RPMI8226 (cell line): Measurements from ENCODE around the gene ITGB8.

Experiments
- DNase-seq: peaks from one replicate; pipeline ENCODE4 v3.0.0-alpha.2; 2015

Gene ITGB8

GRCh38 chr7:20310963-20311742 is 19.5 kb upstream of the ITGB8 start:
- peak; percentile 60 for DNase-seq

GRCh38 chr7:20311743-20312042 is 19.0 kb upstream of the ITGB8 start:
- no peak for DNase-seq

- DNase-seq, result no peak
These were observed 18.1 kb upstream of the ITGB8 start for GRCh38 chr7:20312562-20312961.

- DNase-seq, result no peak
These were observed 17.1 kb upstream of the ITGB8 start for GRCh38 chr7:20313626-20314025.

GRCh38 chr7:20314198-20314597 is 16.5 kb upstream of the ITGB8 start:
- DNase-seq, result no peak

- no peak for DNase-seq
These were observed 14.0 kb upstream of the ITGB8 start for GRCh38 chr7:20316706-20317105.

GRCh38 chr7:20317413-20317812 is 13.3 kb upstream of the ITGB8 start:
- no peak for DNase-seq

GRCh38 chr7:20318933-20319332 is 11.8 kb upstream of the ITGB8 start:
- no peak for DNase-seq

GRCh38 chr7:20320322-20320721 is 10.4 kb upstream of the ITGB8 start:
- no peak for DNase-seq

- no peak for DNase-seq
These were observed 9.9 kb upstream of the ITGB8 start for GRCh38 chr7:20320786-20321185.

- DNase-seq, result no peak
These were observed 7.1 kb upstream of the ITGB8 start for GRCh38 chr7:20323595-20323994.

GRCh38 chr7:20326342-20326741 is 4.4 kb upstream of the ITGB8 start:
- no peak for DNase-seq

- DNase-seq, result no peak
These were observed 3.6 kb upstream of the ITGB8 start for GRCh38 chr7:20327055-20327454.

GRCh38 chr7:20328027-20328426 is 2.7 kb upstream of the ITGB8 start:
- no peak for DNase-seq

- no peak for DNase-seq
These were observed 2.0 kb upstream of the ITGB8 start for GRCh38 chr7:20328692-20329091.

GRCh38 chr7:20329389-20330238 is 1.1 kb upstream of the ITGB8 start:
- peak; percentile 69 for DNase-seq

GRCh38 chr7:20330928-20331909 is 519 bp downstream of the ITGB8 start:
- peak; percentile 58 for DNase-seq

- no peak for DNase-seq
These were observed 1.5 kb downstream of the ITGB8 start for GRCh38 chr7:20331910-20332813.

- DNase-seq, result no peak
These were observed 7.6 kb downstream of the ITGB8 start for GRCh38 chr7:20338285-20338684.

- DNase-seq, result no peak
These were observed 10.1 kb downstream of the ITGB8 start for GRCh38 chr7:20340839-20341238.

GRCh38 chr7:20343205-20343604 is 12.5 kb downstream of the ITGB8 start:
- no peak for DNase-seq

- DNase-seq, result no peak
These were observed 13.2 kb downstream of the ITGB8 start for GRCh38 chr7:20343941-20344340.
